Loucy (cell line): Measurements from ENCODE around the gene PLCL2.

Source experiments
- EZH2phosphoT487 ChIP-seq: fragments of 200-600 bp; IDR thresholded peaks from 2 replicates; pipeline ENCODE4 v1.6.1; 2018; ENCODE audit warnings: antibody characterized with exemption, mild to moderate bottlenecking, moderate library complexity, borderline replicate concordance
- TF ChIP-seq, protein P1 (sequence below): fragments of 200-600 bp; sonication (generic); conservative IDR thresholded peaks from 2 replicates; pipeline ENCODE4 v1.5.1; 2014; ENCODE audit warnings: mild to moderate bottlenecking, antibody characterized with exemption, low read length

DNA sequence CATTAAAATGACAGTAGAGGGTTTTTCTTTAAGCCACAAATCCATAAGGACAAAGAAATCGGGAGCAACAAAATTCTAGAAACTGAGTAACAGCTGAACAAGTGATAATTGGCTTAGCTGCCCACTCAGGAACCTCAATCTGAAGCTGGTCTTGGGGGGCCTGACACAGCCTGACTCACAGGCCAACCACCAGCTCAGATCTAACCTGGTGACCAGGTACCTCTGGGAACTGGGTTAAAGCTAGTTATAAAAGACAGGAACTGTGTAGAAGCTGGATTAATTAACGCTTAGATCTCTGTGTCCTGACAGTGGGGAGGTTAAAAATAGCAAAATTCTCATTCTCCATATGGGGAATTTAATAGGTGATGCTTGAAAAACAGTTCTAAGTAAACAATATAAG lies 161.9 kb downstream of the PLCL2 start:
- TF ChIP-seq, protein P1, sequence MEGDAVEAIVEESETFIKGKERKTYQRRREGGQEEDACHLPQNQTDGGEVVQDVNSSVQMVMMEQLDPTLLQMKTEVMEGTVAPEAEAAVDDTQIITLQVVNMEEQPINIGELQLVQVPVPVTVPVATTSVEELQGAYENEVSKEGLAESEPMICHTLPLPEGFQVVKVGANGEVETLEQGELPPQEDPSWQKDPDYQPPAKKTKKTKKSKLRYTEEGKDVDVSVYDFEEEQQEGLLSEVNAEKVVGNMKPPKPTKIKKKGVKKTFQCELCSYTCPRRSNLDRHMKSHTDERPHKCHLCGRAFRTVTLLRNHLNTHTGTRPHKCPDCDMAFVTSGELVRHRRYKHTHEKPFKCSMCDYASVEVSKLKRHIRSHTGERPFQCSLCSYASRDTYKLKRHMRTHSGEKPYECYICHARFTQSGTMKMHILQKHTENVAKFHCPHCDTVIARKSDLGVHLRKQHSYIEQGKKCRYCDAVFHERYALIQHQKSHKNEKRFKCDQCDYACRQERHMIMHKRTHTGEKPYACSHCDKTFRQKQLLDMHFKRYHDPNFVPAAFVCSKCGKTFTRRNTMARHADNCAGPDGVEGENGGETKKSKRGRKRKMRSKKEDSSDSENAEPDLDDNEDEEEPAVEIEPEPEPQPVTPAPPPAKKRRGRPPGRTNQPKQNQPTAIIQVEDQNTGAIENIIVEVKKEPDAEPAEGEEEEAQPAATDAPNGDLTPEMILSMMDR, result no peak
- TF ChIP-seq EZH2phosphoT487, result no peak
